Large intestine (tissue), 3 donors: ENCODE data around the gene TREH. TPM values are rescaled to one million over a fixed set of nuclear protein-coding genes. Genes with fewer than 3 reads are reported as not detected.
A peak's percentile ranks its signal among the peaks of the same experiment; 100 is the strongest.

Source experiments
- DNase-seq, 2 donors: peaks; one replicate each; pipeline versions ENCODE4 v3.0.0 to v3.0.0-alpha.2; 2013
- H3K27ac ChIP-seq: one replicate; pipeline ENCODE4 v1.5.1; 2013; ENCODE audit warnings: low read length
- H3K27me3 ChIP-seq: 2 replicates; pipeline ENCODE4 v1.6.1; 2013; ENCODE audit warnings: low read length; ENCODE audit not compliant: control insufficient read depth, insufficient read depth
- H3K36me3 ChIP-seq: 2 replicates; pipeline ENCODE4 v1.6.1; 2013; ENCODE audit warnings: low read length; ENCODE audit not compliant: control insufficient read depth, insufficient read depth
- H3K4me1 ChIP-seq: one replicate; pipeline ENCODE4 v1.6.1; 2013; ENCODE audit warnings: low read length; ENCODE audit not compliant: control insufficient read depth, insufficient read depth
- H3K4me3 ChIP-seq: one replicate; pipeline ENCODE4 v1.5.1; 2013; ENCODE audit warnings: low read length
- H3K9me3 ChIP-seq: one replicate; pipeline ENCODE4 v1.6.1; 2013; ENCODE audit warnings: mild to moderate bottlenecking, low read depth, low read length, moderate library complexity; ENCODE audit not compliant: control insufficient read depth
- WGBS: methylation state at CpG from one replicate; pipeline ENCODE4 v1.1.5; 2013; ENCODE audit warnings: low lambda C conversion rate; ENCODE audit not compliant: insufficient coverage; 5-methylcytosine and 5-hydroxymethylcytosine counted together
- polyA plus RNA-seq: library from polyadenylated mRNA; unstranded; fragments of 120-200 nt; gene quantifications from one replicate; pipeline ENCODE4 v1.2.1, GENCODE V29; 2013

Gene TREH
- polyA plus RNA-seq, 1 donor: 74.4 TPM

GRCh38 chr11:118659314-118659952 lies 20.0 kb downstream of the TREH start:
- Histone ChIP-seq H3K4me3 (no peak overlapping the region), H3K27me3 (no peaks in the 10 kb centered on the region), H3K27ac (no peak overlapping the region), H3K4me1 (peaks cover 26% of the 10 kb centered on the region), H3K9me3 (no peaks in the 10 kb centered on the region), H3K36me3 (peaks cover 12% of the 10 kb centered on the region)
- peak; percentile 82 for DNase-seq
- no CpG with 5 or more reads among the region's 26 CpGs for WGBS

- Histone ChIP-seq H3K27ac (no peak overlapping the region), H3K4me1 (peaks cover 26% of the 10 kb centered on the region), H3K27me3 (no peaks in the 10 kb centered on the region), H3K36me3 (peaks cover 12% of the 10 kb centered on the region), H3K4me3 (no peak overlapping the region), H3K9me3 (no peaks in the 10 kb centered on the region)
- no CpG with 5 or more reads among the region's 16 CpGs for WGBS
- no peak for DNase-seq
These were observed 20.8 kb downstream of the TREH start for GRCh38 chr11:118658429-118659313.

GRCh38 chr11:118657709-118658428 lies 21.6 kb downstream of the TREH start:
- no peaks in the 10 kb centered on the region for H3K27me3 ChIP-seq
- H3K4me1 ChIP-seq: peaks cover 26% of the 10 kb centered on the region
- no CpG with 5 or more reads among the region's 16 CpGs for WGBS
- no peak overlapping the region for H3K4me3 ChIP-seq
- H3K27ac ChIP-seq: no peak overlapping the region
- H3K36me3 ChIP-seq: peaks cover 15% of the 10 kb centered on the region
- no peak for DNase-seq
- H3K9me3 ChIP-seq: no peaks in the 10 kb centered on the region

DNA sequence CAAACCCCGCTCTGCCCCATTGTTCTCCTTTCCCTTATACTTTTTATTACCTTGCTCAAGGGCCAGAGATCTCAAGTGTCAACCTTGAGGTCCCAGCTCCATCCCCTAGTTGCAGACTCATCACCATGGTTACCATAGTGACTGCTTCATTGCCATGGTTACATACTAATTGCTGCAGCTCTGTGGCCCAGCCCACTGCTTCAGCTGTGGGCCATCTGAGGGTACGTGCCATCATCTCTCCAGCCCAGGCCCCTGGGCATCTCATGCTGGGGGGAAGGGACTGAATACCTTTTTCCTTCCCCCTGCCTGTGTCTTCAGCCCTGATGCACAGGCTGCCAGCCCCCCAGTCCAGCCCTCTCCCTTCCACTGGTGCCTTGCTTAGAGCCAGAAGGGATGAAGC lies 22.2 kb downstream of the TREH start:
- Histone ChIP-seq H3K4me1 (peaks cover 26% of the 10 kb centered on the region), H3K4me3 (no peak overlapping the region), H3K27me3 (no peaks in the 10 kb centered on the region), H3K27ac (no peak overlapping the region), H3K36me3 (peaks cover 17% of the 10 kb centered on the region), H3K9me3 (no peaks in the 10 kb centered on the region)
- DNase-seq: no peak
- WGBS: no CpG with 5 or more reads among the region's 2 CpGs

DNA sequence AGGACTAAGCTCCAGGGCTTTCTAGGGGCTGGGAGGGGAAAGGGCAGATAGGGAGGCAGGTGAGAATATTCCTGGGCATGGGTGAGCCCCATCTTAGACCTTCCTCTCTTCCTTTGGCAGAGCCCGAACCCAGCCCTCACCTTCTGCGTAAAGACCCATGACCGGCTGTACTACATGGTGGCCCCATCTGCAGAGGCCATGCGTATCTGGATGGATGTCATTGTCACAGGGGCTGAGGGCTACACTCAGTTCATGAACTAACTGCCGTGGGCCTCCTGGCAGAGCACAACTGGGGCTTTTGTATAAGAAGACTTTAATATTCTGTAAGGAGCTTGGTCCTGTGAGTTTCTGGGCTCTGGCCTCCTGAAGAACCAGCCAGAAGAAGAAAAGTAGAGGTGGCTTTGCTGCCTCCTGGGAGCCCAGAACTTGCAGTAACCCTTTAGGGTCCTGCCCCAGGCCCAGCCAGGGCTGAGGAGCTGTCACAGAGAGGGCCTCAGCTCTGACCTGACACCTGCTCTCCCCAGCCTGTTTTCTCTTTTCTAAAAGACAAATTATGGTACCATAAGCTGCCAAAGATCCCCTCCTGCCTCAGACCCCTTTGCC lies 22.8 kb downstream of the TREH start:
- Histone ChIP-seq H3K27ac (no peak overlapping the region), H3K4me3 (no peak overlapping the region), H3K9me3 (no peaks in the 10 kb centered on the region), H3K4me1 (peaks cover 26% of the 10 kb centered on the region), H3K27me3 (no peaks in the 10 kb centered on the region), H3K36me3 (peaks cover 22% of the 10 kb centered on the region)
- no peak for DNase-seq
- no CpG with 5 or more reads among the region's 5 CpGs for WGBS

GRCh38 chr11:118655486-118656190 lies 23.8 kb downstream of the TREH start:
- no peak overlapping the region for H3K27ac ChIP-seq
- WGBS: no CpG with 5 or more reads among the region's 7 CpGs
- peaks cover 27% of the 10 kb centered on the region for H3K36me3 ChIP-seq
- no peak overlapping the region for H3K4me3 ChIP-seq
- no peaks in the 10 kb centered on the region for H3K9me3 ChIP-seq
- H3K27me3 ChIP-seq: no peaks in the 10 kb centered on the region
- no peak for DNase-seq
- H3K4me1 ChIP-seq: peaks cover 17% of the 10 kb centered on the region

DNA sequence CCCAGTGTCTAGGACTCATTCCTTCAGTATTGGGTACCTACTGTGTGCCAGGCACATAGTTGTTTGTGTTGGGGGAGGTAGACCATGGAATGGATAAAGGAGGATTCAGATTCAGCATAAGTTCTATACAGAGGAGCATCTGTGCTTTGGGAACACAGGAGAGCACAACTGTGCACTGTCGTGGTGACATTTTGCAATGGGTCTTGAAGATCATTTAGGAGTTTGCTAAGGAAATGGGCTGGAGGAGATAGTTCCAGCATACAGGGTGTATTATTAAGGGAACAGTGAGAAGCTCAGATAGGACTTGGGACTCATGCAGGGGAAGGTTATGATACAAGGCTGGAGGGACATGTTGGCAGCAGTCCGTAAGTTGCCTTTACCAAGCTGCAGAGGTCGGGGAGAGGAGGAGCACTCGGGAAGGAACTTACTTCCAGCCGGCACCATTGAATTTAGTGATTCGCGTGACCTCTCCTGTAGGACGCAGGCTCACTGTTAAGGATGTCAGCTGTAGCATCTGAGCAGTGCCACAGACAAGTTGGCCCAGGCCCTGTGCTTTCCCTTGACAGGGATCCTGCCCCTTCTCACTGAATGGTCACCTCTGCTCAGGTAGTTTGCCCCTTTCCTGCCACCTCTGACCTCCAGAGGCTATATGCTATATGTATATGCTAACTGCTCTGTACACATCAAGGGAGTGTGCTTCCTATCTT lies 25.6 kb downstream of the TREH start:
- peaks cover 11% of the 10 kb centered on the region for H3K4me1 ChIP-seq
- no peaks in the 10 kb centered on the region for H3K9me3 ChIP-seq
- H3K36me3 ChIP-seq: peaks cover 32% of the 10 kb centered on the region
- H3K4me3 ChIP-seq: no peak overlapping the region
- H3K27ac ChIP-seq: no peak overlapping the region
- no peak for DNase-seq
- no peaks in the 10 kb centered on the region for H3K27me3 ChIP-seq
- no CpG with 5 or more reads among the region's 8 CpGs for WGBS

- H3K9me3 ChIP-seq: no peaks in the 10 kb centered on the region
- H3K36me3 ChIP-seq: peaks cover 37% of the 10 kb centered on the region
- H3K27me3 ChIP-seq: no peaks in the 10 kb centered on the region
- DNase-seq: no peak
- no CpG with 5 or more reads among the region's 4 CpGs for WGBS
- peaks cover 11% of the 10 kb centered on the region for H3K4me1 ChIP-seq
- H3K27ac ChIP-seq: no peak overlapping the region
- H3K4me3 ChIP-seq: no peak overlapping the region
These were observed 26.7 kb downstream of the TREH start for GRCh38 chr11:118652681-118653181.

DNA sequence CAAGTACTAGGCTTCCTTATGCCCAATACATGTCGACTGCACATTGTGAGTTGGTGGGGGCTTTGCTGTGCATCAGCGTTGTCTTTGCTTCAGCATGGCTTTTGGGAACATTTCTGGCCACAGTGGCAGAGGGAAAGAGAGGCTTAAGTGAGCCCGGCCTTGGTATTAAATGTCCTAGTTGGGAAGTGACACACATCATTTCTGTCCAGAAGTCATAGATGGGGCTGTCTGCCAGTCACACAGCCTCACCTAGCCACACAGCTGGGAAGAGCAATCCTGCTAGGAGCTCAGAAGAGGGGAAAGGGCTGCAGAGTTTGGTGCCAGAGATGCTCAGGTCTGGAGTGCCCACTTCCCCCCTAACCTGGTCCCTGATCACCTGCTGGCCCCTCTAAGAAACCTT lies 27.6 kb downstream of the TREH start:
- Histone ChIP-seq H3K4me3 (no peak overlapping the region), H3K27me3 (no peaks in the 10 kb centered on the region), H3K36me3 (peaks cover 34% of the 10 kb centered on the region), H3K4me1 (peaks cover 11% of the 10 kb centered on the region), H3K27ac (no peak overlapping the region), H3K9me3 (no peaks in the 10 kb centered on the region)
- DNase-seq: no peak
- WGBS: no CpG with 5 or more reads among the region's 3 CpGs
